Loucy (cell line): ENCODE measurements around the gene CASZ1.

Experiments used
- H2AFZ ChIP-seq: fragments of 200-600 bp; sonication (generic); 2 replicates; pipeline ENCODE4 v1.6.0; 2016; ENCODE audit warnings: antibody characterized with exemption, mild to moderate bottlenecking, low read length, moderate library complexity
- H3F3A ChIP-seq: fragments of 200-600 bp; 2 replicates; pipeline ENCODE4 v1.6.0; 2016; ENCODE audit warnings: antibody characterized with exemption, low read depth, mild to moderate bottlenecking
- H3K27me3 ChIP-seq: fragments of 200-600 bp; sonication (generic); 2 replicates; pipeline ENCODE4 v1.6.1; 2014; ENCODE audit warnings: low read length, mild to moderate bottlenecking; ENCODE audit not compliant: insufficient read depth, poor library complexity, severe bottlenecking
- H3K36me3 ChIP-seq: fragments of 200-600 bp; sonication (generic); 2 replicates; pipeline ENCODE4 v1.6.1; 2016; ENCODE audit warnings: low read length; ENCODE audit not compliant: insufficient read depth
- H3K4me1 ChIP-seq: fragments of 200-600 bp; sonication (generic); 2 replicates; pipeline ENCODE4 v1.5.1; 2014; ENCODE audit warnings: low read length, mild to moderate bottlenecking; ENCODE audit not compliant: insufficient read depth, poor library complexity, severe bottlenecking
- H3K4me2 ChIP-seq: fragments of 200-600 bp; sonication (generic); 2 replicates; pipeline ENCODE4 v1.6.0; 2014; ENCODE audit warnings: antibody characterized with exemption, low read length, low read depth, mild to moderate bottlenecking; ENCODE audit not compliant: poor library complexity, severe bottlenecking
- H3K4me3 ChIP-seq: fragments of 200-600 bp; sonication (generic); 2 replicates; pipeline ENCODE4 v1.5.1; 2014; ENCODE audit warnings: low read length, mild to moderate bottlenecking, mixed read lengths; ENCODE audit not compliant: poor library complexity, severe bottlenecking
- H3K79me2 ChIP-seq: fragments of 200-600 bp; sonication (generic); 2 replicates; pipeline ENCODE4 v1.6.1; 2014; ENCODE audit warnings: low read length; ENCODE audit not compliant: insufficient read depth
- H3K9ac ChIP-seq: fragments of 200-600 bp; sonication (generic); 2 replicates; pipeline ENCODE4 v1.6.0; 2014; ENCODE audit warnings: mild to moderate bottlenecking, low read depth, low read length, moderate library complexity; ENCODE audit not compliant: poor library complexity, severe bottlenecking
- H3K9me2 ChIP-seq: fragments of 200-600 bp; sonication (generic); replicated peaks from 2 replicates; pipeline ENCODE4 v1.6.1; 2016; ENCODE audit warnings: low read depth, low read length, mixed read lengths
- H3K9me3 ChIP-seq: fragments of 200-600 bp; sonication (generic); 2 replicates; pipeline ENCODE4 v1.6.1; 2014; ENCODE audit warnings: mild to moderate bottlenecking, antibody characterized with exemption, low read length, low read depth; ENCODE audit not compliant: insufficient read depth
- H4K20me1 ChIP-seq: fragments of 200-600 bp; sonication (generic); 2 replicates; pipeline ENCODE4 v1.6.0; 2014; ENCODE audit warnings: antibody characterized with exemption, low read length, mild to moderate bottlenecking; ENCODE audit not compliant: insufficient read depth, poor library complexity, severe bottlenecking
- EZH2phosphoT487 ChIP-seq: fragments of 200-600 bp; IDR thresholded peaks from 2 replicates; pipeline ENCODE4 v1.6.1; 2018; ENCODE audit warnings: antibody characterized with exemption, mild to moderate bottlenecking, moderate library complexity, borderline replicate concordance
- TF ChIP-seq, protein P1 (sequence below): fragments of 200-600 bp; sonication (generic); conservative IDR thresholded peaks from 2 replicates; pipeline ENCODE4 v1.5.1; 2014; ENCODE audit warnings: mild to moderate bottlenecking, antibody characterized with exemption, low read length

The CASZ1 gene

DNA sequence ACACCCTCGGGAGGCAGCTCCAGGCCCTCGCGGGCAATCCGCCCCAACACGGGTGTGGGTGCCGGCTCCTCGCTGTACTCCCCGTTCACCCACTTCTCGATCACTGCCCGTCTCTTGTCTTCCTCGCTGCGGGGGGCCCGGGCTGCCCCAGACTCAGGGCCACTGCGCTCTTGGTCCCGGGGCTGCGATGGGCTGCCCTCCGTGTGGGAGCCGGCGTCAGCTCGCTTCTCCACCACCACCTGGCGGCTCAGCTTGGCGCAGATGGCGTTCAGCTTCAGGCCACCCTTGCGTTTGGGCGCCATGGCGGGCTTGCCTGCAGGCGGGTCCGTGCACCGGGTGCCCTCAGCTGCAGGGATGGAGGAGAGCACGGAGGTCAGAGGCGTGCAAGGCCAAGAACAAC is 131.2 kb downstream of the CASZ1 start:
- H3K9ac ChIP-seq, result no peak overlapping the region
- no peaks in the 10 kb centered on the region for H3F3A ChIP-seq
- no peaks in the 10 kb centered on the region for H3K4me1 ChIP-seq
- no peak overlapping the region for H3K4me2 ChIP-seq
- no peaks in the 10 kb centered on the region for H3K27me3 ChIP-seq
- TF ChIP-seq, protein P1, sequence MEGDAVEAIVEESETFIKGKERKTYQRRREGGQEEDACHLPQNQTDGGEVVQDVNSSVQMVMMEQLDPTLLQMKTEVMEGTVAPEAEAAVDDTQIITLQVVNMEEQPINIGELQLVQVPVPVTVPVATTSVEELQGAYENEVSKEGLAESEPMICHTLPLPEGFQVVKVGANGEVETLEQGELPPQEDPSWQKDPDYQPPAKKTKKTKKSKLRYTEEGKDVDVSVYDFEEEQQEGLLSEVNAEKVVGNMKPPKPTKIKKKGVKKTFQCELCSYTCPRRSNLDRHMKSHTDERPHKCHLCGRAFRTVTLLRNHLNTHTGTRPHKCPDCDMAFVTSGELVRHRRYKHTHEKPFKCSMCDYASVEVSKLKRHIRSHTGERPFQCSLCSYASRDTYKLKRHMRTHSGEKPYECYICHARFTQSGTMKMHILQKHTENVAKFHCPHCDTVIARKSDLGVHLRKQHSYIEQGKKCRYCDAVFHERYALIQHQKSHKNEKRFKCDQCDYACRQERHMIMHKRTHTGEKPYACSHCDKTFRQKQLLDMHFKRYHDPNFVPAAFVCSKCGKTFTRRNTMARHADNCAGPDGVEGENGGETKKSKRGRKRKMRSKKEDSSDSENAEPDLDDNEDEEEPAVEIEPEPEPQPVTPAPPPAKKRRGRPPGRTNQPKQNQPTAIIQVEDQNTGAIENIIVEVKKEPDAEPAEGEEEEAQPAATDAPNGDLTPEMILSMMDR, result no peak
- no peak for TF ChIP-seq EZH2phosphoT487
- H2AFZ ChIP-seq, result no peak overlapping the region
- no peaks in the 10 kb centered on the region; the same call in 1 of the 2 replicates for H3K79me2 ChIP-seq
- peaks cover 4% of the 10 kb centered on the region; the same call in 1 of the 2 replicates for H3K36me3 ChIP-seq
- no peaks in the 10 kb centered on the region for H3K9me2 ChIP-seq
- no peaks in the 10 kb centered on the region for H4K20me1 ChIP-seq
- no peak overlapping the region for H3K4me3 ChIP-seq
- H3K9me3 ChIP-seq, result no peaks in the 10 kb centered on the region

DNA sequence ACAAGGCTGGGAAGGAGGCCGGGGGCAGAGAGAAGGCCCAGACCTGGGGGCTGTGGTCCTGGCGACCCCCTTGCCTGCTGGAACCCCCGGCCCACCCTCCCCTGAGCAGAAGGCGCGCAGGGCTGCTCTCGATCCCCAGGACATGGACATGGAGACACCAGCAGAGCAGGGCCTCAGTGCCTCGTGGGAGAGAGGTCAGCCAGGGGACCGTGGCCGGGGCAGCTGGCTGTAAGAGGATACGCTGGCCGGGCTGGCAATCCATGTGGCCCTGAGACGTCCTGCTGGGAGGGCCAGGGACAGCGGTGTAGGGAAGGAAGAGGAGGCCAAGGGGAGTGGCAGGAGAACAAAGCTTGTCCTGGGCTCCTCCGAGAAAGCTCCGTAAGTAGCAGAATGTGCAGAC is 132.2 kb downstream of the CASZ1 start:
- no peaks in the 10 kb centered on the region for H3K9me3 ChIP-seq
- no peaks in the 10 kb centered on the region for H3K79me2 ChIP-seq
- no peaks in the 10 kb centered on the region for H3K9me2 ChIP-seq
- H3F3A ChIP-seq, result no peaks in the 10 kb centered on the region
- peaks cover 9% of the 10 kb centered on the region; the same call in 1 of the 2 replicates for H3K36me3 ChIP-seq
- H2AFZ ChIP-seq, result no peak overlapping the region
- H3K4me3 ChIP-seq, result no peak overlapping the region
- H3K4me1 ChIP-seq, result no peaks in the 10 kb centered on the region
- H4K20me1 ChIP-seq, result no peaks in the 10 kb centered on the region
- TF ChIP-seq, protein P1, result no peak
- TF ChIP-seq EZH2phosphoT487, result no peak
- H3K9ac ChIP-seq, result no peak overlapping the region
- no peak overlapping the region for H3K4me2 ChIP-seq
- H3K27me3 ChIP-seq, result no peaks in the 10 kb centered on the region

DNA sequence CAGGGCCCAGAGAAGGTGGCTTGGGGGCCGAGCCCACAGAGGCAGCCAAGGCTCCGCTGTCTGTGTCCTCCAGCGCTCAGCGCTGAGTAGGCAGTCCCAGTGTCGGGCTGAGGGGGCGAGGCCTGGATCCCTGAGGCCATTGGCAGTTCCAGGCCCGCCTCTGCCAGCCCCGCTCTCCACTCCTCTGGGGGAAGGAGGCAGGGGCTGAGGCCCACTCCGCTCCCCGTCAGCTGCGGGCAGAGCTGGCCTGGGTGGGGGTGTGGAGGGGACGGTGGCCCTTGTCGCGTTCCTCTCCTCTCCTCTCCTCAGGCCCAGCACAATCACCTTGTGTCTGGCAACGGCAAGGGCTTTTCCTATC is 132.8 kb downstream of the CASZ1 start:
- peaks cover 12% of the 10 kb centered on the region; the same call in 1 of the 2 replicates for H3K36me3 ChIP-seq
- no peak overlapping the region for H3K9ac ChIP-seq
- H2AFZ ChIP-seq, result no peak overlapping the region

More for the DNA sequence above, 132.8 kb downstream of the CASZ1 start:
- H4K20me1 ChIP-seq, result no peaks in the 10 kb centered on the region
- no peaks in the 10 kb centered on the region for H3K9me3 ChIP-seq
- no peaks in the 10 kb centered on the region for H3K27me3 ChIP-seq
- H3K4me2 ChIP-seq, result no peak overlapping the region
- no peaks in the 10 kb centered on the region for H3K9me2 ChIP-seq
- TF ChIP-seq EZH2phosphoT487, result no peak
- TF ChIP-seq, protein P1, result no peak
- H3K79me2 ChIP-seq, result no peaks in the 10 kb centered on the region
- no peaks in the 10 kb centered on the region for H3K4me1 ChIP-seq
- H3K4me3 ChIP-seq, result no peak overlapping the region
- H3F3A ChIP-seq, result no peaks in the 10 kb centered on the region
